Suprapubic skin (tissue), 3 donors: ENCODE data around the gene LYSMD2.

Source experiments
- EP300 ChIP-seq: sonication (generic); formaldehyde crosslinking; IDR thresholded peaks from one replicate; pipeline ENCODE4 v1.6.1; 2017; ENCODE audit warnings: antibody characterized with exemption
- POLR2A ChIP-seq, 2 donors: fragments of 450-650 bp; IDR thresholded peaks; one replicate each; pipeline ENCODE4 v1.6.1; 2017; ENCODE audit warnings: antibody characterized with exemption in 2 of 2, mild to moderate bottlenecking in 2 of 2, moderate library complexity in 2 of 2
- TF ChIP-seq, protein P1 (sequence below), 2 donors: fragments of 200-600 bp in 1 of 2; fragments of 450-650 bp in 1 of 2; sonication (generic) in 1 of 2; IDR thresholded peaks; one replicate each; pipeline ENCODE4 v1.5.1; 2016 to 2019; ENCODE audit warnings: antibody characterized with exemption in 2 of 2, mild to moderate bottlenecking in 1 of 2, moderate library complexity in 1 of 2

DNA sequence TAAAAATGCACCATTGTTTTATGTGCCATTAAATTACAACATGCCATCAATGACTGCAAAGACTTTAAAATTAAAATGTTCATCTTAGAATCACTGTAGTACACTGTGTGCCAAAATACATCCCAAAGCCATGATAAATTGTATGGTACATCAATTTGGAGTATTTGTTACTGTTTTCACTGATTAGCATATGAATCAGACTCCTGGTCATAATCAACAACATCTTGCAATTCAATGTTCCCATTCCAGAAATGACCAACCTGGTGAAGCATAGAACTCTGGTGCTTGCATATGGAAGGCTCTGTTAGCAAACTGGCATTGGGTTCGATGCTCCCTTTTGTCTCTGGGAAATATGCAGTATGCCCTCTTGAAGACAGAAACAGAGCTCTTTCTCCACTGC lies 22.5 kb downstream of the LYSMD2 start:
- TF ChIP-seq, protein P1, sequence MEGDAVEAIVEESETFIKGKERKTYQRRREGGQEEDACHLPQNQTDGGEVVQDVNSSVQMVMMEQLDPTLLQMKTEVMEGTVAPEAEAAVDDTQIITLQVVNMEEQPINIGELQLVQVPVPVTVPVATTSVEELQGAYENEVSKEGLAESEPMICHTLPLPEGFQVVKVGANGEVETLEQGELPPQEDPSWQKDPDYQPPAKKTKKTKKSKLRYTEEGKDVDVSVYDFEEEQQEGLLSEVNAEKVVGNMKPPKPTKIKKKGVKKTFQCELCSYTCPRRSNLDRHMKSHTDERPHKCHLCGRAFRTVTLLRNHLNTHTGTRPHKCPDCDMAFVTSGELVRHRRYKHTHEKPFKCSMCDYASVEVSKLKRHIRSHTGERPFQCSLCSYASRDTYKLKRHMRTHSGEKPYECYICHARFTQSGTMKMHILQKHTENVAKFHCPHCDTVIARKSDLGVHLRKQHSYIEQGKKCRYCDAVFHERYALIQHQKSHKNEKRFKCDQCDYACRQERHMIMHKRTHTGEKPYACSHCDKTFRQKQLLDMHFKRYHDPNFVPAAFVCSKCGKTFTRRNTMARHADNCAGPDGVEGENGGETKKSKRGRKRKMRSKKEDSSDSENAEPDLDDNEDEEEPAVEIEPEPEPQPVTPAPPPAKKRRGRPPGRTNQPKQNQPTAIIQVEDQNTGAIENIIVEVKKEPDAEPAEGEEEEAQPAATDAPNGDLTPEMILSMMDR (IDR thresholded peaks at IDR 0.05) = no peak
- TF ChIP-seq POLR2A (IDR thresholded peaks at IDR 0.05) (no peak), EP300 (no peak)
